Glutamatergic neuron (in vitro differentiated cells): ENCODE data around the gene CD200. TPM values are rescaled to one million over a fixed set of nuclear protein-coding genes. Genes with fewer than 3 reads are reported as not detected.

Experiments used
- DNase-seq: peaks from one replicate; pipeline ENCODE4 v3.0.0; 2022
- H3K27ac Mint-ChIP-seq: one replicate; pipeline ENCODE4 v1.8.0; 2020; ENCODE audit warnings: mild to moderate bottlenecking, mixed read lengths, inconsistent platforms; ENCODE audit not compliant: unreplicated experiment
- H3K27me3 Mint-ChIP-seq: one replicate; pipeline ENCODE4 v1.8.0; 2020; ENCODE audit warnings: mild to moderate bottlenecking, moderate library complexity, mixed read lengths, inconsistent platforms; ENCODE audit not compliant: unreplicated experiment
- H3K36me3 Mint-ChIP-seq: one replicate; pipeline ENCODE4 v1.8.0; 2020; ENCODE audit warnings: mild to moderate bottlenecking, mixed read lengths, inconsistent platforms; ENCODE audit not compliant: unreplicated experiment
- H3K4me1 Mint-ChIP-seq: one replicate; pipeline ENCODE4 v1.8.0; 2020; ENCODE audit warnings: mild to moderate bottlenecking, low read depth, mixed read lengths, inconsistent platforms; ENCODE audit not compliant: unreplicated experiment
- H3K4me3 Mint-ChIP-seq: one replicate; pipeline ENCODE4 v1.8.0; 2020; ENCODE audit warnings: mild to moderate bottlenecking, mixed read lengths, inconsistent platforms; ENCODE audit not compliant: unreplicated experiment
- H3K9me3 Mint-ChIP-seq: one replicate; pipeline ENCODE4 v1.8.0; 2020; ENCODE audit warnings: mild to moderate bottlenecking, moderate library complexity, mixed read lengths, inconsistent platforms; ENCODE audit not compliant: unreplicated experiment
- total RNA-seq: library from RNA; stranded (reverse); fragmentation: NEBNext Ultra II Directional; extraction: Animal tissue kit (Norgen Biotek cat#: 25700); gene quantifications from one replicate; pipeline ENCODE4 v1.2.1, GENCODE V29; 2021; ENCODE audit not compliant: unreplicated experiment
- TF ChIP-seq, protein P1 (sequence below): fragments of 200-600 bp; sonication (generic); IDR thresholded peaks from one replicate; pipeline ENCODE4 v1.5.0; 2021; ENCODE audit not compliant: partially characterized antibody, unreplicated experiment

CD200 gene
- total RNA-seq, 1 donor from 2014 or later = 67.9 TPM

DNA sequence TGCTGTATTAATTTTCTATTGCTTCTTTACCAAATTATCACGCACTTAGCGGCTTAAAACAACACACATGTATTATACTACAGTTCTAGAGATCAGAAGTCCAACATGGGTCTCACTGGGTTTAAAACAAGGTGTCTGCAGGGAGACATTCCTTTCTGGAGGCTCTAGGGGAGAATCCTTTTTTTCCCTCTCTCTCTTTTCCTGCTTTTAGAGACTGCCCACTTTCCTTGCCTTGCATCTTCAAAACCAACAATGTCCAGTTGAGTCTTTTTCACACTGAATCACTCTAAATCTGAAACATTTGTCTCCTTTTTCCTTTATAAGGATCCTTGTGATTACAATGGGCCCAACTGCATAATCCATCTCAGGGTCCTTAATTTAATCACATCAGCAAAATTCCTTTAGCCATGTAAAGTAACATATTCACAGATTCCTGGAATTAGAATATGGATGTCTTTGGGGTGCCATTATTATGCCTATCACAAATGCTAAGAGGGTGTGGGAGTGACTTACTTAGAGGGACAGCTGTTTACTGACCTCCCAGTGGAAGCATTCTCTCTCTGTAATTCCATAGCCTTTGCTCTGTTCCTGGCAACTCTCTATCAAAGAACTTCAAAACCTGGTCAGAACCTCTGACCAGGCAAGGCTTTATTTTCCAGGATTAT is 21.8 kb downstream of the CD200 start:
- Mint-ChIP-seq H3K4me3 (no peak overlapping the region), H3K4me1 (peaks cover 51% of the 10 kb centered on the region), H3K9me3 (peaks cover 2% of the 10 kb centered on the region), H3K27ac (peak overlapping the region; percentile 60), H3K27me3 (no peaks in the 10 kb centered on the region), H3K36me3 (no peaks in the 10 kb centered on the region)
- TF ChIP-seq, protein P1, sequence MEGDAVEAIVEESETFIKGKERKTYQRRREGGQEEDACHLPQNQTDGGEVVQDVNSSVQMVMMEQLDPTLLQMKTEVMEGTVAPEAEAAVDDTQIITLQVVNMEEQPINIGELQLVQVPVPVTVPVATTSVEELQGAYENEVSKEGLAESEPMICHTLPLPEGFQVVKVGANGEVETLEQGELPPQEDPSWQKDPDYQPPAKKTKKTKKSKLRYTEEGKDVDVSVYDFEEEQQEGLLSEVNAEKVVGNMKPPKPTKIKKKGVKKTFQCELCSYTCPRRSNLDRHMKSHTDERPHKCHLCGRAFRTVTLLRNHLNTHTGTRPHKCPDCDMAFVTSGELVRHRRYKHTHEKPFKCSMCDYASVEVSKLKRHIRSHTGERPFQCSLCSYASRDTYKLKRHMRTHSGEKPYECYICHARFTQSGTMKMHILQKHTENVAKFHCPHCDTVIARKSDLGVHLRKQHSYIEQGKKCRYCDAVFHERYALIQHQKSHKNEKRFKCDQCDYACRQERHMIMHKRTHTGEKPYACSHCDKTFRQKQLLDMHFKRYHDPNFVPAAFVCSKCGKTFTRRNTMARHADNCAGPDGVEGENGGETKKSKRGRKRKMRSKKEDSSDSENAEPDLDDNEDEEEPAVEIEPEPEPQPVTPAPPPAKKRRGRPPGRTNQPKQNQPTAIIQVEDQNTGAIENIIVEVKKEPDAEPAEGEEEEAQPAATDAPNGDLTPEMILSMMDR = no peak
- DNase-seq = no peak

DNA sequence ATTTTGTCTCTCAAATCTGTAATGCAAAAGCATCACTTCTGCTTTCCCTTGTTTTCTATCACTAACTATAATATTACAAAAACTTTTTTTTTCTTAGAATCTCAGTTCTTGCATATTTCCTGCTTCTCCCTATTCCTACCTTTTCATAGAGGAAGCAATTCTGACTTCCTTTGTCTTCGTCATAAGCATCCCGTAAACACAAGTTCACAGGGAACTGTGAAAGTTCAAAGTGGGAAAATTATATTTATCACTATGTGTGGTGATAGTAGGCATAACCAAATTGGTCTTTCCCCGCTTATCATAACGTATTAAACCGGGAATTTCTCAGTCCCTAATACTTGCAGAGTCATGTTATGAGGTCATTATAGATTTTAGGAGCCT is 22.3 kb downstream of the CD200 start:
- H3K4me3 Mint-ChIP-seq = no peak overlapping the region
- TF ChIP-seq, protein P1 = no peak
- H3K27me3 Mint-ChIP-seq = no peaks in the 10 kb centered on the region
- H3K9me3 Mint-ChIP-seq = peaks cover 2% of the 10 kb centered on the region
- H3K36me3 Mint-ChIP-seq = no peaks in the 10 kb centered on the region
- H3K4me1 Mint-ChIP-seq = peaks cover 46% of the 10 kb centered on the region
- DNase-seq = no peak
- no peak overlapping the region for H3K27ac Mint-ChIP-seq

DNA sequence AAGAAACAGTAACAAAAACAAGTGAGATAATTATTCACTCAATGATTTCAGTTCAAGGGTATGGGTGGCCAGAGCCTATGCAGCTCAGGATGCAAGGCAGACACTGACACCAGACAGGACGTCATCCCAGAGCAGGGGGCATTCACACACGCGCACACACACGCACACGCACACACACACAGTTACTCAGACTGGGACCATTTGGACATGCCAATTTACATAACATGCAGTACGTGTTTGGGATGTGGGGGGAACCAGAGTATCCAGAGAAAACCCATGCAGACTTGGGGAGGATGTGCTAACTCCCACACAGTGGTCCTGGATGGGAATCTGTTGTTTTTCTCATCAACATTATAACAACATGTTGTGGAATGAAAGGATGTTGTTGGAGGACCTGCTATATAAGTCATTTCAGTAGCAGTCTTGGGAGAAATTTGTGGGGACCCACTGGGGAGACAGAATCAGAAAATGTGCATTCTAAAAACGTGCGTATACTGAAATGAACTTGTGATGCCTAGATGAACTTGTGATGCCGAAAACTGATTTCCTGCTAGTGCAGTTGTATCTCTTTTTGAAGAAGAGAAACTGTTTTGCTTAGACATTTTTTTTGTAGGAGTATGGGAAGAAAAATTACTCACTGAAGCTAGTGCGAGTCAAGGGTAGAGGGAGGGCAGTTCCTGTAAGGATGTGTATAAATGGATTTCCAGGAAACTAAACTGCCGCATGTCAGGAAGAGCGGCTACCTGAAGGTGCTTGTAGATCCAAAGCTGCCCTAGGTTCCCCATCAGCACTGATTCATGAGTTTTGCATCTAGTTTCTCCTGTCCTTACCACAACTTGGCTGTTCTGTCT is 25.2 kb downstream of the CD200 start:
- H3K27me3 Mint-ChIP-seq = no peaks in the 10 kb centered on the region
- H3K9me3 Mint-ChIP-seq = no peaks in the 10 kb centered on the region
- TF ChIP-seq, protein P1 = no peak
- no peak overlapping the region for H3K27ac Mint-ChIP-seq
- no peak overlapping the region for H3K4me3 Mint-ChIP-seq
- no peaks in the 10 kb centered on the region for H3K36me3 Mint-ChIP-seq
- no peak for DNase-seq
- H3K4me1 Mint-ChIP-seq = peaks cover 22% of the 10 kb centered on the region

DNA sequence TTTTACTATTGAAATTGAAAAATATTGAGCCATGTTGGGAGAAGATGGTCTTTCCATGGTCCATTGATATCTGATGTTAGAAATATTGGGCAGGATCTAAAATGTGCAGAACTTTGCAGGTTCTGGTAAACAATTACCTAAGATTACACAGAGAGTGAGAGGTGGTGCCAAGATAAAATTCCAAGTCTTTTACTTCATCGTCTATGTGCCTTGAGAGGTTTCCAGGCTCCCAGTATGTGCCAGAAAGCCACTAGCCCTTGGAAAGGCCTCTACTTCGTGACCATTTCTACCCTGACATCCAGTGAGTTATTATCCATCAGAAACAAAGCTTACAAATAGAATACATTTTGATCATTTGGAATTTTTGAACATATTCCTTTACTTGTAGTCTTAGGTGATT is 27.6 kb downstream of the CD200 start:
- H3K36me3 Mint-ChIP-seq = no peaks in the 10 kb centered on the region

More for the DNA sequence above, 27.6 kb downstream of the CD200 start:
- Mint-ChIP-seq H3K4me1 (peaks cover under 1% of the 10 kb centered on the region), H3K27me3 (no peaks in the 10 kb centered on the region), H3K9me3 (no peaks in the 10 kb centered on the region), H3K4me3 (no peak overlapping the region), H3K27ac (no peak overlapping the region)
- TF ChIP-seq, protein P1 = no peak
- no peak for DNase-seq
